ENCODE results near the gene RDH5. TPM values are rescaled to one million over a fixed set of nuclear protein-coding genes. Genes with fewer than 3 reads are reported as not detected.
A peak's percentile ranks its signal among the peaks of the same experiment; 100 is the strongest.

The RDH5 gene
- total RNA-seq, 1 donor from 2014 or later, result 6.0 TPM

DNA sequence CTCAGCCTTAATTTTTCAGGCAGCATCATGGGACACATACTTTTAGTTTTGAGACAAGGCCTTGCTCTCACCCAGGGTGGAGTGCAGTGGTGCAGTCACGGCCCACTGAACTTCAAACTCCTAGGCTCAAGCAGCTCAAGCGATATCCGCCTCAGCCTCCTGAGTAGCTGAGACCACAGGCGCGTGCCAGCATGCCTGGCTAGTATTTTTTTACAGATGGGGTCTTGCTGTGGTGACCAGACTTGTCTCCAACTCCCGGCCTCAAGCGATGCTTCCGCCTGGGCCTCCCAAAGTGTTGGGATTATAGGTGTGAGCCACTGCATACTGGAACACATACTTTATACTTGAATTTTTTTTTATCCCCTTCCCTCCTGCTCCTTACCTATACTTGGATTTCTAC, 2.8 kb downstream of the RDH5 start:
- peaks cover 62% of the 10 kb centered on the region for H3K4me1 ChIP-seq
- DNase-seq (no peak), ATAC-seq (no peak)
- intact Hi-C loops (cut with DNase I), result no loop called here
- no peak overlapping the region for H3K27ac ChIP-seq
- H3K9me3 ChIP-seq, result no peaks in the 10 kb centered on the region
- H3K27me3 ChIP-seq, result no peaks in the 10 kb centered on the region
- H3K4me3 ChIP-seq, result no peak overlapping the region
- TF ChIP-seq, protein P1, sequence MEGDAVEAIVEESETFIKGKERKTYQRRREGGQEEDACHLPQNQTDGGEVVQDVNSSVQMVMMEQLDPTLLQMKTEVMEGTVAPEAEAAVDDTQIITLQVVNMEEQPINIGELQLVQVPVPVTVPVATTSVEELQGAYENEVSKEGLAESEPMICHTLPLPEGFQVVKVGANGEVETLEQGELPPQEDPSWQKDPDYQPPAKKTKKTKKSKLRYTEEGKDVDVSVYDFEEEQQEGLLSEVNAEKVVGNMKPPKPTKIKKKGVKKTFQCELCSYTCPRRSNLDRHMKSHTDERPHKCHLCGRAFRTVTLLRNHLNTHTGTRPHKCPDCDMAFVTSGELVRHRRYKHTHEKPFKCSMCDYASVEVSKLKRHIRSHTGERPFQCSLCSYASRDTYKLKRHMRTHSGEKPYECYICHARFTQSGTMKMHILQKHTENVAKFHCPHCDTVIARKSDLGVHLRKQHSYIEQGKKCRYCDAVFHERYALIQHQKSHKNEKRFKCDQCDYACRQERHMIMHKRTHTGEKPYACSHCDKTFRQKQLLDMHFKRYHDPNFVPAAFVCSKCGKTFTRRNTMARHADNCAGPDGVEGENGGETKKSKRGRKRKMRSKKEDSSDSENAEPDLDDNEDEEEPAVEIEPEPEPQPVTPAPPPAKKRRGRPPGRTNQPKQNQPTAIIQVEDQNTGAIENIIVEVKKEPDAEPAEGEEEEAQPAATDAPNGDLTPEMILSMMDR (IDR thresholded peaks at IDR 0.05), result no peak
- peaks cover 56% of the 10 kb centered on the region for H3K36me3 ChIP-seq

DNA sequence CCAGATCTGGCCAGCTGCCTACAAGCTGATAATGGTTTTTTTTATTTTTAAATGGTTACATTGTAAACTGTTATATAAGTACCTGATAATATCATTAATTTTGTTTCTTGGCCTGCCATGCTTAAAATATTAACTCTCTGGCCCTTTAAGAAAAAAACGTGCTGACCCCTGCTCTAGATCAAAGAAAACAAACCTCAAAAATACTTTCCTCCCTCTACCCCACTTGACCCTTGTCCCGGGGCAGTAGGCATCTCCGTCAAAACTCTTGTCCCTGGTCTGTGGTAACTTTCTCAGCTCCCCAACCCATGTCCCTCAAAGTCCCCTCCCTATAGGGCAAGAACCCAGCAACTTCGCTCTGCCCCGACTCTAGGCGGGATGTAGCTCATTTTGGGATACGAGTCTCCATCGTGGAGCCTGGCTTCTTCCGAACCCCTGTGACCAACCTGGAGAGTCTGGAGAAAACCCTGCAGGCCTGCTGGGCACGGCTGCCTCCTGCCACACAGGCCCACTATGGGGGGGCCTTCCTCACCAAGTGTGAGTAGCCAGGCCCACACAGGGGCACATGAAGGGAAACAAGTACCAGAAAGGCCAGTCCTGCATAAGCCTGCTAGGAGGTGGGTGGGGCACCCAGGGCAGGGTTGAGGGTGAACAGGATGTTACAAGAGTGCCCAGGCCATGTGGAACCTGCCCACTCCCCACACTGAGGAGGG, 3.5 kb downstream of the RDH5 start:
- Histone ChIP-seq H3K36me3 (peaks cover 56% of the 10 kb centered on the region), H3K9me3 (no peaks in the 10 kb centered on the region), H3K27me3 (no peaks in the 10 kb centered on the region), H3K4me1 (peaks cover 55% of the 10 kb centered on the region), H3K4me3 (no peak overlapping the region), H3K27ac (no peak overlapping the region)
- TF ChIP-seq, protein P1 (IDR thresholded peaks at IDR 0.05), result no peak
- no peak for DNase-seq
- no peak for ATAC-seq
- intact Hi-C loops (cut with DNase I), result no loop called here

DNA sequence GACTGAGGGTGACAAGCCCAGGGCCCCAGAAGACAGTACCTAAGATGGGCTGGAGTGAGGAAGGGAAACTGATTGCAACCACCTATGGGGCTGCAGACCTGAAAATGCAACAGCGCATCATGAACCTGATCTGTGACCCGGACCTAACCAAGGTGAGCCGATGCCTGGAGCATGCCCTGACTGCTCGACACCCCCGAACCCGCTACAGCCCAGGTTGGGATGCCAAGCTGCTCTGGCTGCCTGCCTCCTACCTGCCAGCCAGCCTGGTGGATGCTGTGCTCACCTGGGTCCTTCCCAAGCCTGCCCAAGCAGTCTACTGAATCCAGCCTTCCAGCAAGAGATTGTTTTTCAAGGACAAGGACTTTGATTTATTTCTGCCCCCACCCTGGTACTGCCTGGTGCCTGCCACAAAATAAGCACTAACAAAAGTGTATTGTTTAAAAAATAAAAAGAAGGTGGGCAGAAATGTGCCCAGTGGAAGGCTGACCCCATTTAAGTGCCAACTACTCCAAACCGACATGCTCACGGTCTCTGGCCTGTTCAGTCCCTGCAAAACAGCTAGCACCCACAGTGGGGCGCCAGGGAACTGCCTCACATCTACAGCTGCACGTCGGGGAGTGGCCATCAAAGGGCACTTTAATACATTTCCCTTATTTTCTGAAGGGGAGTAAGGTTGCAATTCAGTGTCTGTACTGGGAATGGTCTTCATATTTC, 4.2 kb downstream of the RDH5 start:
- H3K27me3 ChIP-seq, result no peaks in the 10 kb centered on the region
- H3K4me1 ChIP-seq, result peaks cover 50% of the 10 kb centered on the region
- TF ChIP-seq, protein P1 (IDR thresholded peaks at IDR 0.05), result peak; percentile 56
- no peaks in the 10 kb centered on the region for H3K9me3 ChIP-seq
- H3K27ac ChIP-seq, result no peak overlapping the region
- H3K36me3 ChIP-seq, result peaks cover 54% of the 10 kb centered on the region
- ATAC-seq, result no peak
- peak; percentile 79 for DNase-seq
- no peak overlapping the region for H3K4me3 ChIP-seq
- intact Hi-C loops (cut with DNase I), result no loop called here

DNA sequence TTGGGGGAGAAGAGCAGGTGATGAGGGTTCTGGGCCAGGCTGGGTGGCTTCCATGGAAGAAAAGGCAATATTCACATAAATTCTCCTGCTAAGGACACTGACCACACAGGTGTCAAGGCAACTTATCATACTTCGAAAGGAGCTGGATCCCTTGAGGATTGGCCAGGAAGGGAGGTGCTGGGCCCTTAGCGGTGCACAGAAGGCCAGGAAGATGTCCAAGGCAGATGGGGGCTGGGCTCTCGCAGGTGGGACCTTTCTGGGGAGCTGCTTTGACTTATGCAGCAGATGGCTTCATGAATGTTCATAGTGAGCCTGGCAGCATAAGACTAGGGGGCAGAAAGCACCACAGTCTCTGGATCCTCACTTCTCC, 4.7 kb downstream of the RDH5 start:
- Histone ChIP-seq H3K27ac (no peak overlapping the region), H3K36me3 (peaks cover 51% of the 10 kb centered on the region), H3K9me3 (no peaks in the 10 kb centered on the region), H3K4me3 (no peak overlapping the region), H3K4me1 (peaks cover 48% of the 10 kb centered on the region), H3K27me3 (no peaks in the 10 kb centered on the region)
- TF ChIP-seq, protein P1 (IDR thresholded peaks at IDR 0.05), result no peak
- DNase-seq, result no peak
- intact Hi-C loops (cut with DNase I), result no loop called here
- no peak for ATAC-seq

DNA sequence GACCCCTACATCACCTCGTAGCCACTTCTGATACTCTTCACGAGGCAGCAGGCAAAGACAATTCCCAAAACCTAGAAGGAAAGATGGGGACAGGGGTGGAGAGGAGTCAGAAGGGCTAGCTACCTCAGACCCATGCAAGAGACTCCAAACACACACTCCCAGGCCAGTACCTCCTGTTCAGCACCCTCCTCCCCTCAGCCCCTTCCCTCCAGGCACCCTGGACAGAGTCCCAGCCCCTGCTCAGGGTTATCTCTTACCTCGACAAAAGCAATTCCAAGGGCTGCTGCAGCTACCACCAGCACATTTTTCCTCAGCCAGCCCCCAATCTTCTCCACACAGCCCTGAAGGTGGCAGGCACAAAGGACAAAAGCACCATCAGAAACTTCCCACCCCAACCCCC, 5.4 kb downstream of the RDH5 start:
- H3K27ac ChIP-seq, result no peak overlapping the region
- ATAC-seq, result no peak
- DNase-seq, result no peak
- TF ChIP-seq, protein P1 (IDR thresholded peaks at IDR 0.05), result no peak
- intact Hi-C loops (cut with DNase I), result no loop called here
- peaks cover 51% of the 10 kb centered on the region for H3K36me3 ChIP-seq
- no peaks in the 10 kb centered on the region for H3K27me3 ChIP-seq
- no peaks in the 10 kb centered on the region for H3K9me3 ChIP-seq
- H3K4me3 ChIP-seq, result no peak overlapping the region
- H3K4me1 ChIP-seq, result peaks cover 48% of the 10 kb centered on the region

All from upper lobe of right lung (tissue), 1 donor.